SU-DHL-6 (cell line): ENCODE measurements around the gene KIF12.

Experiments used
- CTCF ChIP-seq: fragments of 200-600 bp; sonication (generic); IDR thresholded peaks from one replicate; pipeline ENCODE4 v1.5.1; 2017; ENCODE audit warnings: antibody characterized with exemption, mild to moderate bottlenecking, low read length, moderate library complexity; ENCODE audit not compliant: insufficient read depth, poor library complexity, severe bottlenecking
- EZH2phosphoT487 ChIP-seq: fragments of 200-600 bp; sonication (generic), shearing (Covaris generic); conservative IDR thresholded peaks from 2 replicates; pipeline ENCODE4 v1.6.1; 2018; ENCODE audit warnings: mild to moderate bottlenecking, antibody characterized with exemption, low read length, moderate library complexity, mixed read lengths

- no peak for TF ChIP-seq CTCF
- no peak for TF ChIP-seq EZH2phosphoT487
These were observed 41.8 kb upstream of the KIF12 start for GRCh38 chr9:114140850-114141249.
